Type B pancreatic cell (in vitro differentiated cells): ENCODE measurements around the gene MRTFB. TPM values are rescaled to one million over a fixed set of nuclear protein-coding genes. Genes with fewer than 3 reads are reported as not detected.

Experiments
- DNase-seq: peaks from one replicate; pipeline ENCODE4 v3.0.0; 2021; ENCODE audit warnings: mixed read lengths; ENCODE audit not compliant: unreplicated experiment; ENCODE audit errors: extremely low spot score
- H3K27ac Mint-ChIP-seq: 2 replicates; pipeline ENCODE4 v1.8.0; 2021; ENCODE audit warnings: mild to moderate bottlenecking, mixed read lengths
- H3K27me3 Mint-ChIP-seq: 2 replicates; pipeline ENCODE4 v1.8.0; 2021; ENCODE audit warnings: mixed read lengths
- H3K36me3 Mint-ChIP-seq: 2 replicates; pipeline ENCODE4 v1.8.0; 2021; ENCODE audit warnings: mixed read lengths
- H3K4me1 Mint-ChIP-seq: one replicate; pipeline ENCODE4 v1.8.0; 2021; ENCODE audit warnings: mixed read lengths; ENCODE audit not compliant: unreplicated experiment
- H3K4me3 Mint-ChIP-seq: 2 replicates; pipeline ENCODE4 v1.8.0; 2021; ENCODE audit warnings: mild to moderate bottlenecking, mixed read lengths
- H3K9me3 Mint-ChIP-seq: 2 replicates; pipeline ENCODE4 v1.8.0; 2021; ENCODE audit warnings: mixed read lengths
- total RNA-seq: library from RNA; stranded (reverse); gene quantifications from 2 replicates; pipeline ENCODE4 v1.2.1, GENCODE V29; 2021; ENCODE audit warnings: low replicate concordance
- TF ChIP-seq, protein P1 (sequence below): fragments of 200-600 bp; sonication (generic); conservative IDR thresholded peaks from 2 replicates; pipeline ENCODE4 v1.5.0; 2021; ENCODE audit warnings: antibody characterized with exemption, mild to moderate bottlenecking

Gene MRTFB
- total RNA-seq, 1 donor from 2014 or later, result 61.0 TPM

GRCh38 chr16:14186795-14187221 is 115.7 kb downstream of the MRTFB start:
- Mint-ChIP-seq H3K9me3 (no peaks in the 10 kb centered on the region), H3K27me3 (peaks cover 2% of the 10 kb centered on the region), H3K27ac (peak overlapping the region; percentile 35), H3K4me1 (peaks cover 48% of the 10 kb centered on the region), H3K4me3 (peak overlapping the region; percentile 78), H3K36me3 (peaks cover 4% of the 10 kb centered on the region)
- TF ChIP-seq, protein P1, sequence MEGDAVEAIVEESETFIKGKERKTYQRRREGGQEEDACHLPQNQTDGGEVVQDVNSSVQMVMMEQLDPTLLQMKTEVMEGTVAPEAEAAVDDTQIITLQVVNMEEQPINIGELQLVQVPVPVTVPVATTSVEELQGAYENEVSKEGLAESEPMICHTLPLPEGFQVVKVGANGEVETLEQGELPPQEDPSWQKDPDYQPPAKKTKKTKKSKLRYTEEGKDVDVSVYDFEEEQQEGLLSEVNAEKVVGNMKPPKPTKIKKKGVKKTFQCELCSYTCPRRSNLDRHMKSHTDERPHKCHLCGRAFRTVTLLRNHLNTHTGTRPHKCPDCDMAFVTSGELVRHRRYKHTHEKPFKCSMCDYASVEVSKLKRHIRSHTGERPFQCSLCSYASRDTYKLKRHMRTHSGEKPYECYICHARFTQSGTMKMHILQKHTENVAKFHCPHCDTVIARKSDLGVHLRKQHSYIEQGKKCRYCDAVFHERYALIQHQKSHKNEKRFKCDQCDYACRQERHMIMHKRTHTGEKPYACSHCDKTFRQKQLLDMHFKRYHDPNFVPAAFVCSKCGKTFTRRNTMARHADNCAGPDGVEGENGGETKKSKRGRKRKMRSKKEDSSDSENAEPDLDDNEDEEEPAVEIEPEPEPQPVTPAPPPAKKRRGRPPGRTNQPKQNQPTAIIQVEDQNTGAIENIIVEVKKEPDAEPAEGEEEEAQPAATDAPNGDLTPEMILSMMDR, result no peak
- no peak for DNase-seq

- H3K9me3 Mint-ChIP-seq, result no peaks in the 10 kb centered on the region
- peaks cover 2% of the 10 kb centered on the region for H3K27me3 Mint-ChIP-seq
- no peak overlapping the region for H3K27ac Mint-ChIP-seq
- peak overlapping the region; percentile 78 for H3K4me3 Mint-ChIP-seq
- TF ChIP-seq, protein P1, result no peak
- DNase-seq, result no peak
- peaks cover 4% of the 10 kb centered on the region for H3K36me3 Mint-ChIP-seq
- peaks cover 48% of the 10 kb centered on the region for H3K4me1 Mint-ChIP-seq
Measured at GRCh38 chr16:14187517-14188338, 116.6 kb downstream of the MRTFB start.

- H3K36me3 Mint-ChIP-seq, result peaks cover 13% of the 10 kb centered on the region
- TF ChIP-seq, protein P1, result no peak
- H3K4me3 Mint-ChIP-seq, result peak overlapping the region; percentile 51
- peaks cover 38% of the 10 kb centered on the region for H3K4me1 Mint-ChIP-seq
- no peaks in the 10 kb centered on the region for H3K27me3 Mint-ChIP-seq
- peak overlapping the region; percentile 17 for H3K27ac Mint-ChIP-seq
- DNase-seq, result no peak
- no peaks in the 10 kb centered on the region for H3K9me3 Mint-ChIP-seq
Measured at GRCh38 chr16:14193316-14193871, 122.3 kb downstream of the MRTFB start.

DNA sequence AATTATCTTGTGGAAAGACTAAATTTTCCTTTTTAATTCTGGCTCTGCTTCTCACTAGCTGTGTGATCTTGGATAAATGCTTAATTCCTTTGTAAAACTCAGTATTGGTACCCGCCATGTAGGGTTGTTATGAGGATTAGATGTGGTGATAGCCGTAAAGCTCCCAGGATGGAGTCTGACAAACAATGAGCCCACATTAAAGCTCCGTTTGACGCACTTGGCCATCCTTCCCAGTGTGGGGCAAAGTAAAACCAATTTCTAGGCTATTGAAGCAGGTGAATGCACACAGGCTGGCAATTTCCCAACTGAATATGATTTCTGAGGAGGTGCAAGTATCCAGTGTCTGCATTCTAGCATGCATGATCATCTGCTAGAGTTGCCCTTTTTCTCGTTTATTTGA is 123.6 kb downstream of the MRTFB start:
- H3K36me3 Mint-ChIP-seq, result peaks cover 19% of the 10 kb centered on the region
- no peak for DNase-seq
- H3K4me1 Mint-ChIP-seq, result peaks cover 32% of the 10 kb centered on the region
- no peaks in the 10 kb centered on the region for H3K9me3 Mint-ChIP-seq
- TF ChIP-seq, protein P1, result no peak
- no peak overlapping the region for H3K4me3 Mint-ChIP-seq
- H3K27ac Mint-ChIP-seq, result no peak overlapping the region
- H3K27me3 Mint-ChIP-seq, result no peaks in the 10 kb centered on the region

- H3K4me1 Mint-ChIP-seq, result peaks cover 29% of the 10 kb centered on the region
- no peaks in the 10 kb centered on the region for H3K9me3 Mint-ChIP-seq
- TF ChIP-seq, protein P1, result no peak
- no peak overlapping the region for H3K27ac Mint-ChIP-seq
- H3K27me3 Mint-ChIP-seq, result no peaks in the 10 kb centered on the region
- peaks cover 20% of the 10 kb centered on the region for H3K36me3 Mint-ChIP-seq
- no peak for DNase-seq
- no peak overlapping the region for H3K4me3 Mint-ChIP-seq
Measured at GRCh38 chr16:14196011-14196410, 124.9 kb downstream of the MRTFB start.
